Measurements from ENCODE around the gene EIF2D.

- TF ChIP-seq CTCF (conservative IDR thresholded peaks at IDR 0.05; ENCODE audit: low read depth, low read length) (no peak), EZH2 (IDR thresholded peaks at IDR 0.05; ENCODE audit: low read length, unreplicated experiment) (no peak)
These were observed 38.5 kb downstream of the EIF2D start for GRCh38 chr1:206573762-206574161.

All from PC-3 (cell line).